ENCODE data around the gene FNDC3A.

The FNDC3A gene

GRCh38 chr13:49184621-49185020 lies 208.9 kb downstream of the FNDC3A start:
- Histone ChIP-seq H2BK5ac (ENCODE audit: low read length) (no peak overlapping the region), H3K27me3 (ENCODE audit: control insufficient read depth in 3 of 3, insufficient read depth in 3 of 3, low read depth in 1 of 3, low read length in 3 of 3) (no peaks in the 10 kb centered on the region), H3K9ac (ENCODE audit: low read depth, low read length, poor library complexity) (no peak overlapping the region), H3K9me3 (replicated peaks in 1 of 2; ENCODE audit: control insufficient read depth in 2 of 2, insufficient read depth in 1 of 2, low read depth in 1 of 2, low read length in 2 of 2) (no peaks in the 10 kb centered on the region), H4K91ac (ENCODE audit: low read depth, low read length, poor library complexity) (no peak overlapping the region), H4K8ac (ENCODE audit: low read depth, low read length) (no peak overlapping the region), H2BK120ac (ENCODE audit: low read depth, low read length) (no peak overlapping the region), H3K79me1 (ENCODE audit: low read depth, low read length) (no peaks in the 10 kb centered on the region), H3K27ac (replicated peaks; ENCODE audit: low read length) (no peak overlapping the region), H2AK5ac (ENCODE audit: low read depth, low read length) (no peak overlapping the region), H3K4me2 (ENCODE audit: insufficient read depth, low read length, poor library complexity, severe bottlenecking) (no peak overlapping the region), H2BK15ac (ENCODE audit: low read length) (no peak overlapping the region), H3K36me3 (replicated peaks in 1 of 2; ENCODE audit: control insufficient read depth in 2 of 2, insufficient read depth in 2 of 2, low read length in 2 of 2) (peaks cover 4 to 98% of the 10 kb centered on the region in 2 donors), H2BK12ac (ENCODE audit: low read length) (no peak overlapping the region), H3K14ac (ENCODE audit: low read length) (no peak overlapping the region), H3K18ac (ENCODE audit: low read length) (no peak overlapping the region), H3K4ac (ENCODE audit: low read length) (no peak overlapping the region), H3K23ac (ENCODE audit: low read depth, low read length, poor library complexity) (no peak overlapping the region), H3K4me1 (ENCODE audit: control insufficient read depth in 2 of 2, insufficient read depth in 1 of 2, low read depth in 1 of 2, low read length in 2 of 2) (no peaks in the 10 kb centered on the region), H3K4me3 (ENCODE audit: low read length in 2 of 2) (no peak overlapping the region), H2AFZ (ENCODE audit: low read length) (no peak overlapping the region)
- no CpG with 5 or more reads among the region's 4 CpGs for WGBS, 2 donors (ENCODE audit: extremely low coverage in 2 of 2, insufficient read length in 2 of 2, insufficient replicate concordance in 1 of 2)
- DNase-seq (ENCODE audit: low spot score): no peak

GRCh38 chr13:49185264-49185663 lies 209.6 kb downstream of the FNDC3A start:
- H2BK5ac ChIP-seq (ENCODE audit: low read length): no peak overlapping the region
- H3K9ac ChIP-seq (ENCODE audit: low read depth, low read length, poor library complexity): no peak overlapping the region
- H3K9me3 ChIP-seq (replicated peaks in 1 of 2; ENCODE audit: control insufficient read depth in 2 of 2, insufficient read depth in 1 of 2, low read depth in 1 of 2, low read length in 2 of 2): no peaks in the 10 kb centered on the region
- H3K4me1 ChIP-seq (ENCODE audit: control insufficient read depth in 2 of 2, insufficient read depth in 1 of 2, low read depth in 1 of 2, low read length in 2 of 2): no peaks in the 10 kb centered on the region
- no peak overlapping the region for H3K23ac ChIP-seq (ENCODE audit: low read depth, low read length, poor library complexity)
- H2BK12ac ChIP-seq (ENCODE audit: low read length): no peak overlapping the region
- H3K4me3 ChIP-seq (ENCODE audit: low read length in 2 of 2): no peak overlapping the region
- H4K8ac ChIP-seq (ENCODE audit: low read depth, low read length): no peak overlapping the region
- H2AFZ ChIP-seq (ENCODE audit: low read length): no peak overlapping the region
- H3K27ac ChIP-seq (replicated peaks; ENCODE audit: low read length): no peak overlapping the region
- H3K4ac ChIP-seq (ENCODE audit: low read length): no peak overlapping the region
- no peak overlapping the region for H3K14ac ChIP-seq (ENCODE audit: low read length)
- H2BK120ac ChIP-seq (ENCODE audit: low read depth, low read length): no peak overlapping the region
- H3K79me1 ChIP-seq (ENCODE audit: low read depth, low read length): no peaks in the 10 kb centered on the region
- no peaks in the 10 kb centered on the region for H3K27me3 ChIP-seq (ENCODE audit: control insufficient read depth in 3 of 3, insufficient read depth in 3 of 3, low read depth in 1 of 3, low read length in 3 of 3)
- H2BK15ac ChIP-seq (ENCODE audit: low read length): no peak overlapping the region
- no peak overlapping the region for H3K4me2 ChIP-seq (ENCODE audit: insufficient read depth, low read length, poor library complexity, severe bottlenecking)
- peaks cover 4 to 97% of the 10 kb centered on the region in 2 donors for H3K36me3 ChIP-seq (replicated peaks in 1 of 2; ENCODE audit: control insufficient read depth in 2 of 2, insufficient read depth in 2 of 2, low read length in 2 of 2)
- no peak overlapping the region for H3K18ac ChIP-seq (ENCODE audit: low read length)
- no peak for DNase-seq (ENCODE audit: low spot score)
- no peak overlapping the region for H4K91ac ChIP-seq (ENCODE audit: low read depth, low read length, poor library complexity)
- no CpG with 5 or more reads among the region's 1 CpG for WGBS, 2 donors (ENCODE audit: extremely low coverage in 2 of 2, insufficient read length in 2 of 2, insufficient replicate concordance in 1 of 2)
- H2AK5ac ChIP-seq (ENCODE audit: low read depth, low read length): no peak overlapping the region

DNA sequence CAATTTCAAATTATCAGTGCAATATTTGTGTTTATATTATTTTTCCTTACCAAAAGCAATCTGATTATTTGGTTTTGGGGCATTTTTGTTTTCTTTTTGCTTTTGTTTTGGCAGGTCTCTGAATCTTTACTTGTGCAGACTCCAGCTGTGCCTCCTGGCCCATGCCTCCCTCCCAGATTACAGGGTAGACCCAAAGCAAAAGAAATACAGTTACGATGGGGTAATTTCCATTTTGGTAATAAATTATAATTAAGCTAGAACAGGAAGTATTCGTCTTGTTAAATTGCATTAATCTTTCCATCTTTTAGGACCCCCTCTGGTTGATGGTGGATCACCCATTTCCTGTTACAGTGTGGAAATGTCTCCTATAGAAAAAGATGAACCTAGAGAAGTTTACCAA lies 215.2 kb downstream of the FNDC3A start:
- H3K18ac ChIP-seq (ENCODE audit: low read length): no peak overlapping the region
- no peaks in the 10 kb centered on the region for H3K27me3 ChIP-seq (ENCODE audit: control insufficient read depth in 3 of 3, insufficient read depth in 3 of 3, low read depth in 1 of 3, low read length in 3 of 3)
- no CpG with 5 or more reads among the region's 2 CpGs for WGBS, 2 donors (ENCODE audit: extremely low coverage in 2 of 2, insufficient read length in 2 of 2, insufficient replicate concordance in 1 of 2)
- H3K4ac ChIP-seq (ENCODE audit: low read length): no peak overlapping the region
- peaks cover 5 to 99% of the 10 kb centered on the region in 2 donors for H3K36me3 ChIP-seq (replicated peaks in 1 of 2; ENCODE audit: control insufficient read depth in 2 of 2, insufficient read depth in 2 of 2, low read length in 2 of 2)
- DNase-seq (ENCODE audit: low spot score): no peak
- no peak overlapping the region for H2BK15ac ChIP-seq (ENCODE audit: low read length)
- no peak overlapping the region for H2BK12ac ChIP-seq (ENCODE audit: low read length)
- no peak overlapping the region for H3K23ac ChIP-seq (ENCODE audit: low read depth, low read length, poor library complexity)
- H3K4me3 ChIP-seq (ENCODE audit: low read length in 2 of 2): no peak overlapping the region
- no peak overlapping the region for H4K91ac ChIP-seq (ENCODE audit: low read depth, low read length, poor library complexity)
- no peak overlapping the region for H3K9ac ChIP-seq (ENCODE audit: low read depth, low read length, poor library complexity)
- no peak overlapping the region for H3K4me2 ChIP-seq (ENCODE audit: insufficient read depth, low read length, poor library complexity, severe bottlenecking)
- no peaks in the 10 kb centered on the region for H3K4me1 ChIP-seq (ENCODE audit: control insufficient read depth in 2 of 2, insufficient read depth in 1 of 2, low read depth in 1 of 2, low read length in 2 of 2)
- H3K9me3 ChIP-seq (replicated peaks in 1 of 2; ENCODE audit: control insufficient read depth in 2 of 2, insufficient read depth in 1 of 2, low read depth in 1 of 2, low read length in 2 of 2): no peaks in the 10 kb centered on the region
- no peak overlapping the region for H3K14ac ChIP-seq (ENCODE audit: low read length)
- no peak overlapping the region for H3K27ac ChIP-seq (replicated peaks; ENCODE audit: low read length)
- H2AFZ ChIP-seq (ENCODE audit: low read length): no peak overlapping the region
- no peak overlapping the region for H2BK5ac ChIP-seq (ENCODE audit: low read length)
- no peak overlapping the region for H2BK120ac ChIP-seq (ENCODE audit: low read depth, low read length)
- H2AK5ac ChIP-seq (ENCODE audit: low read depth, low read length): no peak overlapping the region
- no peaks in the 10 kb centered on the region for H3K79me1 ChIP-seq (ENCODE audit: low read depth, low read length)
- no peak overlapping the region for H4K8ac ChIP-seq (ENCODE audit: low read depth, low read length)

- Histone ChIP-seq H3K36me3 (replicated peaks in 1 of 2; ENCODE audit: control insufficient read depth in 2 of 2, insufficient read depth in 2 of 2, low read length in 2 of 2) (peaks cover 12 to 91% of the 10 kb centered on the region in 2 donors), H4K8ac (ENCODE audit: low read depth, low read length) (no peak overlapping the region), H3K27me3 (ENCODE audit: control insufficient read depth in 3 of 3, insufficient read depth in 3 of 3, low read depth in 1 of 3, low read length in 3 of 3) (no peaks in the 10 kb centered on the region), H3K18ac (ENCODE audit: low read length) (no peak overlapping the region), H3K4ac (ENCODE audit: low read length) (no peak overlapping the region), H2BK12ac (ENCODE audit: low read length) (no peak overlapping the region), H3K9me3 (replicated peaks in 1 of 2; ENCODE audit: control insufficient read depth in 2 of 2, insufficient read depth in 1 of 2, low read depth in 1 of 2, low read length in 2 of 2) (no peaks in the 10 kb centered on the region), H2AK5ac (ENCODE audit: low read depth, low read length) (no peak overlapping the region), H2AFZ (ENCODE audit: low read length) (no peak overlapping the region), H3K79me1 (ENCODE audit: low read depth, low read length) (no peaks in the 10 kb centered on the region), H2BK5ac (ENCODE audit: low read length) (no peak overlapping the region), H3K4me1 (ENCODE audit: control insufficient read depth in 2 of 2, insufficient read depth in 1 of 2, low read depth in 1 of 2, low read length in 2 of 2) (no peaks in the 10 kb centered on the region), H3K27ac (replicated peaks; ENCODE audit: low read length) (no peak overlapping the region), H3K4me2 (ENCODE audit: insufficient read depth, low read length, poor library complexity, severe bottlenecking) (no peak overlapping the region), H3K23ac (ENCODE audit: low read depth, low read length, poor library complexity) (no peak overlapping the region), H2BK15ac (ENCODE audit: low read length) (no peak overlapping the region), H3K4me3 (ENCODE audit: low read length in 2 of 2) (no peak overlapping the region), H4K91ac (ENCODE audit: low read depth, low read length, poor library complexity) (no peak overlapping the region), H3K9ac (ENCODE audit: low read depth, low read length, poor library complexity) (no peak overlapping the region), H3K14ac (ENCODE audit: low read length) (no peak overlapping the region), H2BK120ac (ENCODE audit: low read depth, low read length) (no peak overlapping the region)
- WGBS, 2 donors (ENCODE audit: extremely low coverage in 2 of 2, insufficient read length in 2 of 2, insufficient replicate concordance in 1 of 2): no CpG with 5 or more reads among the region's 3 CpGs
- DNase-seq (ENCODE audit: low spot score): no peak
These were observed 230.9 kb downstream of the FNDC3A start for GRCh38 chr13:49206641-49207040.
